Activated CD4-positive, alpha-beta T cell treated with anti-CD3 and anti-CD28 coated beads, Interleukin-2, amount 50 U/mL, for 24 hours (primary cell): ENCODE measurements around the gene CLEC4A.
"Not testable (repeated sequence)": the region's sequence is repeated elsewhere in the genome, so short reads cannot be mapped to it uniquely, and the experiment has no call there.

ENCODE experiments used
- DNase-seq, 2 donors: peaks; one replicate each; pipeline ENCODE4 v3.0.0-alpha.2; 2020; ENCODE audit warnings: low read depth in 1 of 2, low spot score in 1 of 2

The CLEC4A gene

DNA sequence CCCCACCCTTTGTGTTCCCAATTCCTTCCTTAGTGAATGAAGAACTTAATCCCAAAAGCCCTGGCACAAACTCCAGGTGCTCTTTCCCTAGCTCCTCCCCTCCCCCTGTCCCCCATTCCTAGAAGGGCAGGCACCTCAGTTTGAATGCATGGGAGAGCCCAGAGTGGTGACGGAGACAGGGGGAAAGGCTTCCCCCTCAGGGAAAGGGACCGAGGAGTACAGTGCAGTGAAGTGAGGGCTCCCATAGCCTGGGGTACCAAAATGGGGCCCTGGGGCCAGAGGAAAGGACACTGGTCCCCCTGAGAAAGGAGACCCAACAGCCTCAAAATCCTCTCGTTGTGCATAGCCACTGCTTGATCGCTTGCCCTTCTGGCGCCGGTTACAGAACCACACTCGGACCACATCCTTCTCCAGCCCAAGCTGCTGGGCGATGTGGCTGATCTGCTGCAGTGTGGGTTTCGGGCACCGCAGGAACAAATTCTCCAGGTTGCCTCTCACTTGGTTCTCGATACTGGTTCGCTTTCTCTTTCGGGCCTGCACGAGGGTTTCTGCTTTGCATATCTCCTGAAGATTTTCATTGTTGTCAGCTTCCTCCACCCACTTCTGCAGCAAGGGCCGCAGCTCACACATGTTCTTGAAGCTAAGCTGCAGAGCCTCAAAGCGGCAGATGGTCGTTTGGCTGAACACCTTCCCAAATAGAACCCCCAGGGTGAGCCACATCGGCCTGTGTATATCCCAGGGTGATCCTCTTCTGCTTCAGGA lies 10.4 kb downstream of the CLEC4A start:
- not testable (repeated sequence) for DNase-seq

DNA sequence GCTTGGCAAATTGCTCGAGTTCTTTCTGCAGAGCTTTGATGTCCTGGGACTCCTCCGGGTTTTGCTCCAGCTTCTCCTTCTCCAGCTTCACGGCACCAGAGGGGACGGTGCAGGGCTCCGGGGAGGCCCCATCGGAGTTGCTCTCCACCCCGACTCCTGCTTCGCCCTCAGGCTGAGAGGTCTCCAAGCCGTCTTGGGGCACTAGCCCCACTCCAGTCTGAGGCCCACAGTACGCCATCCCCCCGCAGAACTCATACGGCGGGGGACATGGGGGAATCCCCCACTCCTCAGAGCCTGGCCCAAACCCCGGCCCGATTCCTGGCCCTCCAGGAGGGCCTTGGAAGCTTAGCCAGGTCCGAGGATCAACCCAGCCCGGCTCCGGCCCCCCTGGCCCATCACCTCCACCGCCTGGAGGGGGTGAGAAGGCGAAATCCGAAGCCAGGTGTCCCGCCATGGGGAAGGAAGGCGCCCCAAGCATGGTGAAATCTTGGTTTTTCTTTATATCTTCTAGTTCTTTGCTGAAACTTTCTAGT lies 11.0 kb downstream of the CLEC4A start:
- not testable (repeated sequence) for DNase-seq

DNA sequence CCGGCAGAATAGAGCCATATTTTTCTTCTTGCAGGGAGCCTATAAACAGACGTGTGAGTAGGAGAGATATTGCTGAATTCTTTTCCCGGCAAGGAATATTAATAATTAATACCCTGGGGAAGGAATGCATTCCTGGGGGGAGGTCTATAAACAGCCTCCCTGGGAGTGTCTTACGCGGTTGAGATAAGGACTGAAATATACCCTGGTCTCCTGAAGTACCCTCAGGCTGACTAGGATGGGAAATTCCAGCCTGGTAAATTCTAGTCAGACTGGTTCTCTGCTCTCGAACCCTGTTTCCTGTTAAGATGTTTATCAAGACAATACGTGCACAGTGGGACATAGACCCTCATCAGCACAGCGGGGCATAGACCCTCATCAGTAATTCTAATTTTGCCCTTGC lies 18.2 kb downstream of the CLEC4A start:
- not testable (repeated sequence) for DNase-seq

DNA sequence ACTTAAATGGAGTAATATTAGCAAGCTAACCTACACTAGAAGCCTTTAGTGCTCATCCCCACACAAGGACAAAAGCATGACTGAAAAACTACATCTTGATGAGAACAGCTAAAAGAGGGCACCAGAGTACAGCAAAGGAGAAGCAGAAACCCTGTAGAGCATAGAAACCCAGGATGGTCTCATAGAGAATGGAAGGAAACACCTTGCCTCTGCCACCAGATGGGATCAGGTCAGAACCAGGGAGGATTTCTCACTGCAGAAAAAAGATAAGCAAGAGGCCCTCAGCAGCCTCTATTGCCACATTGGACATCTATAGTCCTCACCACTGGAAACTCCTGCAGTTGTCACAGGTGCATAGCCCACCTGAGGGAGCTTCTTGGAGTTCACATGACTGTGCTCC lies 19.8 kb downstream of the CLEC4A start:
- DNase-seq = no peak

DNA sequence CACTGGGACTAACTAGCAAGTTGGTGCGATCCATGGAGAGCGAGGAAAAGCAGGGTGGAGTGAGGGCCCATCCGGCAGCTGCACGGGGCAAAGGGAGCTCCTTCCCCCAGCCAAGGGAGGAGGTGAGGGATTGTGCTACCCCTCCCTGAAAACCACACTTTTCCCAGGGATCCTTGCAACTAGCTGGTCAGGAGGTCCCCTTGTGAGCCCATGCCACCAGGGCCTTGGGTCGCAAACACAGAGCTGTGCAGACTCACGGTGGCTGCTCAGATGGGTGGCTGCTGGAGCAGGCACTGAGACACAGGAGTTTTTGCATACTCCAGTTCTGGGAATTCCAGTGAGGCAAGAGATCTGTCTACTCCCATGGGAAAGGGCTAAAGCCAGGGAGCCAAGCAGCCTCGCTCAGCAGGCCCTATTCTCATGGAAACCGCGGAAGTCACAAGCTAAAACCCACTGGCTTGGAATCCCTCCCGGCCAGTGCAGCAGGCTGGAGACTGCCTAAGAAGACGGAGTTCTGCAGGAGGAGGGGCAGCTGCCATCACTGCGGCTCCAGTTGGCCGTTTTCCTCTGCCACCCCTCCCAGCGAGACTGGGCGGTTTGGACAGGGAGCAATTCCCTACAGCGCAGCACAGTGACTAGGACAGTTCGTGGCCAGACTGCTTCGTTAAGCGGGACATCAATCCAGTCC lies 22.5 kb downstream of the CLEC4A start:
- DNase-seq = no peak

DNA sequence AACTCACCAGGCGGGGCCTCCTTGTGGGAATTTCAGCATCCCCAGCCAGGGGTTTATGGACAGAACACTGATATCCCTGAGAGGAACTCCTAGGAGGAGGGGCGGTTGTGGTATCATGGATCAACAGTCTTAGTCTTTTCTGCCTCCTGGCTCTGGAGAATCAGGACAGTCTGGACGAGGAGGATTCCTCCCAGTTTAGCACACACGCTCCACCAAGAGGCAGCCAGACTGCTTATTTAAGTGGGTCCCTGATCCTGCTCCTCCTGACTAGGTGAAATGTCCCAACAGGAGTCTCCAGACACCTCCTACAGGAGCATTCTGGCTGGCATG lies 23.0 kb downstream of the CLEC4A start:
- no peak for DNase-seq

DNA sequence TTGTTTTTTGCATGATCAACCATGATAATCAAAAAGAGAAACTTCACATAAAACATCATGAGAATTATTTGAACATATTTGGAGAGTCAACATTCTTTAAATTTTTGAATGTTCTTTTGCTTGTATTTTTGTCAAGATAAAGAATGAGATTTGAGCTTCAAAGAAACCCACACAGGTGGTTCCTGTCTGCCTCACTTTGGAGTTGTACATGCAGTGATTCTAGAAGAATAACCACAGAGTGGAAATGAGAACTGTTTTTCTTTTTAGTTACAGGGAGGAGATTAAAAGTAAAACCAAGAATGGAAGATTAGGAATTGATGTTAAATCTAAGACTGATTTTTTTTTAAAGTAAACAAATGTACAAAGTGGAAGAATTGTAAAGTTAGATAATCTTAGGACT lies 31.1 kb downstream of the CLEC4A start:
- DNase-seq = no peak

DNA sequence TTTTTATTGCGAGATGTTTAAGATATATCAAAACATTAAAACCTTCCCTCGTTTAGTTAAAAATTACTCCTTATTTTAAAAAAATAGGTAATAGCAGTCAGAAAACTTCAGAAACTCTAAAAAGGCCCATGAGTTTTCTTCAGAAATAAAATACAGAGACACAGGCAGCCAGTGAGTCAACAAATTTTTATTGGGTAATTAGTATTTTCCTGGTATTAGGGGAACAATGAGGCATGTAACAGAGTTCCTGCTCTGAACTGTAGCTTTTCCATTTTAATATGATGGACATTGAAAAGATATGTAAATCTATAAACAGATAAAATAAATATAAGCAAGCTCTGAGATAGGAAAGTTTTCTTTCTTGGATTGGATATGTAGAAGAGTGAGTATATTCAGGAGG lies 33.0 kb downstream of the CLEC4A start:
- DNase-seq = no peak

DNA sequence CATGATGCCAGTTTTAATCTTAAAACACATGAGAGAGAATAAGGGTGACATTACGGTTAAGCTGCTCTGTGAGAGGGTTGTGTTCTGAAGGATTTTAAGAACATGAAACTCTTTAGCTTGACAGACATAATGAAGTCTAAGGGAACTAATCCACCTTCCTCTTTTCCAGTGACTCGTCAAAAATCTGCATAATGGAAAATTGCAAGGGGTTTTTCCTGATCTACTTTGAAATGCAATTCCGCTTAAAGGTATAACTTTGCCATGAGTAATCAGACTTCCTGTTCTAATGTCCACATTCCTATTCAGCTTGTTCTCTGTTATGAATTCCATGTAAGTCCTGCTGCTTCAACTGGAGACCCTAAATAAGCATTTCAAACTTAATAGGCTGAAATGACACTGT lies 33.4 kb downstream of the CLEC4A start, which contains the start of gene ZNF705A:
Gene ZNF705A, plus strand, starts transcription at position 171 of the 400 bp plus-strand sequence. CDS start 15,611 bp downstream, outside the sequence.
- DNase-seq = no peak

DNA sequence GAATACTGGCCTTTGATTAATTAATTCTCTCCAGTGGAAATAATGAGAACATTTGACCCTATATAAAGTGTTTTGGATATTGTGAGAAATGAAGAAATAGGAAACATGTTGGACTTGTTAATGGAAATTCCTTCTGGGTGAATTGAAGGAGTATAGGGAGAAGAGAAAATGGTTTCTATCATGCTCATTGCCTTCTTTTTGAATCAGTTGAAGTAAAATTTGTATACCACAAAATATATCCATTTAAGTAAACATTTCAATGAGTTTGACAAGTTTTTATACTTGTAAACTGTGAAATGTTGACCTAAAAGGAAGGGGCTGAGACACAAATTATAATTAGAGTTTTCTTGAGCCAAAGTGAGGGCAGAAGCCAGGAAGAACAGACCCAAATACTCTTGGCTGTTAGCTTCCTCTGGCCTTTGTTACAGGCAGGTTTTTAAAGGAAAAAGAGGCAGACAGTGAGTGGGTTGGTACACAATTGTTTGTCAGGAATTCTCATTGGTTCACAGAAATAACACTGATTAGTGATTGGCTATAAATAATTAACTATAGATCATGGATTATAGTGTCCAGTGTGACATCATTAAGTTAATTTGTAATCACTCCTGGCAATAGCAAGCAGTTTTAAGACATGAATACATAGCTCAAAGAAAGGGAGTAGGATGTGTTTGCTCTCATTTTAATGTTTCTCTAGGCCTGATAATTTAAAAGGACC lies 34.2 kb downstream of the CLEC4A start:
- no peak for DNase-seq

DNA sequence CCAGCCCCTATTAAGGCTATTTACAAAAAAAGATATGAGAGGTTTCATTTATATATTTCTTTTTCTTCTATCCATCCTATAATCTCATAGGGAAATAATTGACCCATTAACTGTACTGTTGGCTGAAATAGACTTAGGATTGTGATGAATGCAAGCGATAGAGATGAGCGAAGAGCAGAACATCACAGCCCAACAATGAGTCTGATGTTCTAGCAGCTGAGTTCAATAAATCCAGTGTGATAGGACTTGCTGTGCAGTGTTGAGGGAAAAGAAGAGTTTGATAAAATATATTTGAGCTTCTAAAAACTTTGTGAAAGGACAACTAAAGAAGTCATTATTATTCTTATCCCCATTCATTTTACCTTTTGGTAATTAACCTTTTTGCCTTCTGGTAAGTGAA lies 49.5 kb downstream of the CLEC4A start:
- DNase-seq = not testable (repeated sequence)

DNA sequence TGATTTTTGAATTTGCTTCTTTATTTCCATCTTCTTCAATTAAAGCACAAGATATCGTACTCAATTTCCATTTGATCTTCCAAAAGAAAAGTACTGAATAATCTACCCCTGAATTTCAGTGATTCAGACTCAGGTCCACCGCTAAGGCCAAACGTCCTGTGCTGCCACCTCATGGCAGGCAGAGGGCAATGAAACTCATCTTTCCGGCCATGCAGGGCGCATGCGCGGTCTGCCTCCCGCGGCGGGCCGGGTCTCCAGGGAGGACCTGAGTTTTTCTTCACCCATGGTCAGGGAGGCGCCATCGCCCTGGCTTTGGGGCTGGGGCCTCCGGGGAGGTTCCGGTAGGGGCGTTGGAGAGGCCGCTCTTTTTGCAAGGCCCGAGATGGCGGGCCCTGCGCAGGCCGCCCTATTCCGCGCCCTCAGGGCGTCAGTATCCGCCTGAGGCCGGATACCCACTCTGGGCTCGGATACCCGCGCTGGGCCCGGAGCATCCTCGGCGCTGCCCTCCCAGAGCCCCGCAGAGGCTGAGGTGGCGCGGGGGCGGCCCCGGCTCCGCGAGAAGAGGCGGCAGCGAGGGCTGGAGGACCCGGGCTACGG lies 56.7 kb downstream of the CLEC4A start:
- peak; percentile 46 to 60 for DNase-seq

DNA sequence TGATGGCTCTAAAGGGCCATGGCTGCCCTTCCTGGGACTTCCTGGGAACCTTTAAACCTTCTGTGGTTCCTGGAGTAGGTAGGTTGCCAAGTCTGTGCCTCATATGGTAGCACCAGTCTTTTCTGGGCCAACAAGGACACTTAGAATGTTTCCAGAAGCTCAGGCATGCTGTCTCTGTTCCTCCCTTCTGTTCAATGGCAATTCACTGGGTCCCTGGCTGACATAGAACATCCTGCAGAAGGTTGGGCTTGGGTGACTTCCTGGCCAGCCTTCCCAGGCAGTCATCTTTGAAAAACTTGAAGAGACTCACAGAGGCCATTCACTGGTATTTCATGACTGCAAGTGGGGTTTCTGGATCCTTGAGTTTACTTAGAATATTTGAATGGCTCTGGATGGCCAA lies 57.9 kb downstream of the CLEC4A start:
- DNase-seq = not testable (repeated sequence)

DNA sequence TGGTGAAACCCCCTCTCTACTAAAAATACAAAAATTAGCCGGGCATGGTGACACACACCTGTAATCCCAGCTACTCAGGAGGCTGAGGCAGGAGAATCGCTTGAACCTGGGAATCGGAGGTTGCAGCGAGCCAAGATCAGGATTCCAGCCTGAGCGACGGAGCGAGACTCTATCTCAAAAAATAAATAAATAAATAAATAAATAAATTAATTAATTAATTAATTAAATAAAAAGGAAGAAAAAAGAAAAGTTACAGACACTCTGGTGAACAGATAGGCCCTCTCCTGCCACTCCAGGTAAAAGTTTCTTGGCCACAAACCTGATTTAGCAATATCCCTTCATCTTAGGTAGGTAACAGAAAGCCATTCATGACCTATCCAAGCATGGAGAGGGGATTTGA lies 59.5 kb downstream of the CLEC4A start:
- not testable (repeated sequence) for DNase-seq

DNA sequence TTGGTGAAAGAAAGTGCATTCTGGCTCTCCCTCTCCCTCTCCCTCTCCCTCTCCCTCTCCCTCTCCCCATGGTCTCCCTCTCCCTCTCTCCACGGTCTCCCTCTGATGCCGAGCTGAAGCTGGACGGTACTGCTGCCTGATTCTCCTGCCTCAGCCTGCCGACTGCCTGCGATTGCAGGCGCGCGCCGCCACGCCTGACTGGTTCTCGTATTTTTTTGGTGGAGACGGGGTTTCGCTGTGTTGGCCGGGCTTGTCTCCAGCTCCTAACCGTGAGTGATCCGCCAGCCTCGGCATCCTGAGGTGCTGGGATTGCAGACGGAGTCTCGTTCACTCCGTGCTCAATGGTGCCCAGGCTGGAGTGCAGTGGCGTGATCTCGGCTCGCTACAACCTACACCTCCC lies 59.9 kb downstream of the CLEC4A start:
- DNase-seq = not testable (repeated sequence)

DNA sequence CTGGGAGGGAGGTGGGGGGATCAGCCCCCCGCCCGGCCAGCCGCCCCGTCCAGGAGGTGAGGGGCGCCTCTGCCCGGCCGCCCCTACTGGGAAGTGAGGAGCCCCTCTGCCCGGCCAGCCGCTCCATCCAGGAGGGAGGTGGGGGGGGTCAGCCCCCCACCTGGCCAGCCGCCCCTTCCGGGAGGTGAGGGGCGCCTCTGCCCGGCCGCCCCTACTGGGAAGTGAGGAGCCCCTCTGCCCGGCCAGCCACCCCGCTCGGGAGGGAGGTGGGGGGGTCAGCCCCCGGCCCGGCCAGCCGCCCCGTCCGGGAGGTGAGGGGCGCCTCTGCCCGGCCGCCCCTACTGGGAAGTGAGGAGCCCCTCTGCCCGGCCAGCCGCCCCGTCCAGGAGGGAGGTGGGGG lies 60.8 kb downstream of the CLEC4A start:
- not testable (repeated sequence) for DNase-seq

DNA sequence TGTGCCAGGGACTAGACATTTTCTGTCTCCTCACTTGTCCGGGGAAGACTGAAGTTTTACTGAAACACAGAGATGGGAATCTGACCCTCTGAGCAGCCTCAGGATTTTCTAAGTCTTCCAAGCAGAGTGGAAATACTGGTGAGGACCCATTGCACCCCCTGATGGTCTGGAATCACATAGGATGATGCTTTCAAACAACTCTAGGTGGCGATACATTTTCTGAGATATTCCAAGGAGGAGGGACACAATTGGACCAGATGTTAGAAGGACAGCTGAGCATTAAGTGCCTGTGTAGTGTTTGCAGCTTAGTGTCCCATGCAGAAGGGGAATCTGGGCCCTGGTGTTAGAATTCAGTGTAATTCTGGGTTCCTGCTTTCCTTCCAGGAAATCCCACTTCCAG lies 64.7 kb downstream of the CLEC4A start:
- DNase-seq = not testable (repeated sequence)
